Measurements from ENCODE around the gene LPAR4.

LPAR4 gene, protein sequence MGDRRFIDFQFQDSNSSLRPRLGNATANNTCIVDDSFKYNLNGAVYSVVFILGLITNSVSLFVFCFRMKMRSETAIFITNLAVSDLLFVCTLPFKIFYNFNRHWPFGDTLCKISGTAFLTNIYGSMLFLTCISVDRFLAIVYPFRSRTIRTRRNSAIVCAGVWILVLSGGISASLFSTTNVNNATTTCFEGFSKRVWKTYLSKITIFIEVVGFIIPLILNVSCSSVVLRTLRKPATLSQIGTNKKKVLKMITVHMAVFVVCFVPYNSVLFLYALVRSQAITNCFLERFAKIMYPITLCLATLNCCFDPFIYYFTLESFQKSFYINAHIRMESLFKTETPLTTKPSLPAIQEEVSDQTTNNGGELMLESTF

DNA sequence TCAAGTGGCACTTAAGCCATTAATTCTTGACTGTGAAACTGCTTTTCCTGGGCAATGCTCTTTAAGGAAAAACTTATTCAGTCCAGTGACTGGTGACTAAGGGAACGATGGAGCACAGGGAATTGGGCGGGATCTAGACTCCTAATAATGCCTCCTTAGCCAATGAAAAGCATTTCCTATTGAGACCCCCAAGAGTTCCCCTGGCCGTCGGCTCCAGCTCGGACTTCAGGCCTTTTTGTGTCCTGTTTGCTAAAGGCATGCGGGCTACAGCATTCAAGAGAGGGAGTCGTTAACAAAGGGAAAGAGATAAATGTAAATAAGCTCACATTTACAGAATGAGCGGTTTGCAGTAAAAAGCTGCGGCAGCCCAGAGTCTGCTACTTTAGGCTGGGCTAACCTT lies at the start of gene LPAR4:
LPAR4 (plus strand) TSS at position 232 of the 400 bp plus-strand sequence. CDS start 7,150 bp downstream, outside the sequence.
- H3K27ac Mint-ChIP-seq = no peak within 1 kb of the TSS
- peaks cover 41% of the 10 kb centered on the region for H3K27me3 Mint-ChIP-seq
- no peaks in the 10 kb centered on the region for H3K4me1 Mint-ChIP-seq (ENCODE audit: low read depth)
- H3K36me3 Mint-ChIP-seq (ENCODE audit: low read depth) = no peaks in the 10 kb centered on the region
- H3K4me3 Mint-ChIP-seq = no peak within 1 kb of the TSS
- no peaks in the 10 kb centered on the region for H3K9me3 Mint-ChIP-seq
- no peak for DNase-seq

DNA sequence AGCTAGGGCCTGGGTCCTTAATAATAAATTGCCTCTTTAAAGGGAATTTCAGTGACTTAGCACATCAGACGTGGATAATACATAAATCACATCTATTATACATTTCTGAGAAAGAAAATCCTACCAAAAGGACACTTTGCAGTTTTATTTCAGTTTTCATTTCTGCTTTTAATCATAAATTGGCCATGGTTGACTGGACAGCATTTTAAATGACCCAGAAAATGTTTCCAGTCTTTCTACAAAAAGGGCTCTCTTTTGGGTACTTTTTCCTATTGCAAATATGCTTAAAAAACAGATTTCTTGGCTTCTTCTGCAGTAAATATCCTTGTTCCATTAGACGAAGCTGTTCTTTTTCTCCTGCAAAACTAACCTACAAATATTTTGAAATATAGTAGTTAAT lies 41.4 kb upstream of the LPAR4 start:
- no peaks in the 10 kb centered on the region for H3K4me1 Mint-ChIP-seq (ENCODE audit: low read depth)
- no peaks in the 10 kb centered on the region for H3K36me3 Mint-ChIP-seq (ENCODE audit: low read depth)
- no peaks in the 10 kb centered on the region for H3K9me3 Mint-ChIP-seq
- no peak for DNase-seq
- no peak overlapping the region for H3K4me3 Mint-ChIP-seq
- no peak overlapping the region for H3K27ac Mint-ChIP-seq
- H3K27me3 Mint-ChIP-seq = peaks cover 22% of the 10 kb centered on the region

DNA sequence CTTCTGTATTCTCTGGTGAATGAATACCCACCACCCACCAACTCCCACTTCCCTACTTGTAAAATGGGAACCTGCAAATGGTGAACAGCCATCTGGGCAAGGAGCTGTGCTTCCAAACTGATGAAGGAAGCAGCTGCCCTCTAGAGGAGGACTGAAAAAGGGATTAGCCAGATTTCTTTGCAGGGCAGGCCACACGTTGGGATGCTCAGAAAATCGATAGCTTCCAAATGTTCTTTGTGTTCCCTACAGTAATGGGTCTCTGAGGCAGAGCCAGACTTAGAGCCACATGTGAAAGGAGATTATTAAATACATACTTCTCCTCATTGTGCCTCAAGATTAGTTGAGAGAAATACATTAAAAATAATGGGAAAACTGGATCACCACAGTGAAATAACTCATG lies 39.3 kb upstream of the LPAR4 start:
- Mint-ChIP-seq H3K36me3 (ENCODE audit: low read depth) (no peaks in the 10 kb centered on the region), H3K9me3 (no peaks in the 10 kb centered on the region), H3K27ac (no peak overlapping the region), H3K27me3 (peaks cover 28% of the 10 kb centered on the region), H3K4me3 (no peak overlapping the region), H3K4me1 (ENCODE audit: low read depth) (no peaks in the 10 kb centered on the region)
- DNase-seq = no peak

DNA sequence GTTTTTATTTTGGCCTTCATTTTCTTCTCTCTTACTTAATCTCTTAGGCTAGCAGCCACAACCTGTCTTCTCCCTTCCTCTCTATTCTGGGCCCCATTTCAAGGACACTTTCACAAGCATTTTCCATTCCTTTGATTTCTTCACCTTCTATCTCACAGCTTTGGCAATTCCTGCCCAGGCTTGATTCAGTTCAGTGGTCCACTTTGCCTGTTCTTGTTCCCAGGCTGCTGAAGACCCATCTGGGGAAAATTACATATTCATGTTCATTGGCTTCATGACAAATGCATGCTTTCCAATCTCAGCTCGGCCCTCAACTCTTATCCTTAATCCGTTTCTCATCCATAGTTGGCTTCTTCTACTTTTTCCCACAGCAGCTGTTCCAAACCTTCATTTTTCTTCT lies 38.7 kb upstream of the LPAR4 start:
- Mint-ChIP-seq H3K27ac (no peak overlapping the region), H3K4me3 (no peak overlapping the region), H3K27me3 (peaks cover 34% of the 10 kb centered on the region), H3K4me1 (ENCODE audit: low read depth) (no peaks in the 10 kb centered on the region), H3K9me3 (no peaks in the 10 kb centered on the region), H3K36me3 (ENCODE audit: low read depth) (no peaks in the 10 kb centered on the region)
- no peak for DNase-seq

DNA sequence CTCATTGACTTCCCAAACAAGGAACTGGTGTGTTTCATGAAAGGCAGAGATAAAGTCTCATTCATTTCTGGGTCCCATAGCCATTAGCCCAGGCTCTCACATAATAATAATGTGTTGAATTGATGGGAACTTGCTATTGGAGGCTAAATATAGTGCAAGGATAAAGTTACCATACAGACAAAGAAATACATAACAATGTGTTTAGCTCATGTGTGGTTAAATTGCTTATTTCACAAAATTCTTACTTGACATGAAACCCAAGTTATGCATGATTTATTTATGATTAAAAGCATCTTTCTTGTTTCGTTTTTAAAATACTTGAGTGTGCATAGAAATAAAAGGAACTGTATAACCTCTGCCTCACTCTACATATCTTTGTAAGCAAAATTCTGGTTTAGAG lies 37.3 kb upstream of the LPAR4 start:
- no peak overlapping the region for H3K4me3 Mint-ChIP-seq
- H3K27me3 Mint-ChIP-seq = peaks cover 39% of the 10 kb centered on the region
- H3K27ac Mint-ChIP-seq = no peak overlapping the region
- DNase-seq = no peak
- H3K4me1 Mint-ChIP-seq (ENCODE audit: low read depth) = no peaks in the 10 kb centered on the region
- no peaks in the 10 kb centered on the region for H3K36me3 Mint-ChIP-seq (ENCODE audit: low read depth)
- no peaks in the 10 kb centered on the region for H3K9me3 Mint-ChIP-seq

DNA sequence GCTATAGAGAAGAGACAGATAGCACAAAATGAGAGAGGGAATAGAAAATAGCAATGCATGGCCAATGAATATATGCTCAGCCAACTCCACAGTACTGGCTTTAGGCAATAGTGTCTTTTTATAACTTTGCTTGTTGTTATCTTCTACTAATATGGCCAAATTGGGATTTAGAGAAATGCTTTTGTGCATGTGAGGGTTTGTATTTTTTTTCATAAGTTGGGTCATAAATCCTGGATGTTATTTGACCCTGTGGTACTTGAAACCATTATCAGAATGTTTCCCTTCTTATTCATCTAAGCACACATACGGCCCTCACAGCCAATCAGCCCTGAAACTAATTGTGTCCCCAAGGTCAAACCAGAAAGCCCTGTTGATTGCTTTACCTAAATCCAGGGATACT lies 35.2 kb upstream of the LPAR4 start:
- Mint-ChIP-seq H3K36me3 (ENCODE audit: low read depth) (no peaks in the 10 kb centered on the region), H3K27ac (no peak overlapping the region), H3K4me3 (no peak overlapping the region), H3K9me3 (no peaks in the 10 kb centered on the region), H3K27me3 (peaks cover 46% of the 10 kb centered on the region), H3K4me1 (ENCODE audit: low read depth) (no peaks in the 10 kb centered on the region)
- DNase-seq = no peak

DNA sequence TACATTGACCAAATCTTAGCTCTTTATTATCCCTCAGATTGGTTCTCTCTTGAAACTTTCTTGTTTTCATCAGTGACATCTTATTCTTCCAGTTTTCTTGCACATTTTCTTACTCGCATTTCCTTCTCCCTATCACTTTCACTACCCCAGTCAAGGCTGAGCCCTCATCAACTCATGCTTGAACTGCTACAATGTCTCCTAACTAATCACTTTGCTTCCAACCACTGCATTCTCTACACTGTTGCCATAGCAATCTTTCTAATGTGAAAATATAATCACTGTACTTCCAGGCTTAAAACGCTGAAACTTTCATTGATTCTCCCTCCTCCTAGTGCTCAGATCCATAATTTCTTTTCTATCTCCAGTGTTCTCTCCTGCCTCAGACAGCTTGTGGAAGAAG lies 22.2 kb upstream of the LPAR4 start:
- H3K27ac Mint-ChIP-seq = no peak overlapping the region
- no peaks in the 10 kb centered on the region for H3K4me1 Mint-ChIP-seq (ENCODE audit: low read depth)
- H3K36me3 Mint-ChIP-seq (ENCODE audit: low read depth) = no peaks in the 10 kb centered on the region
- H3K27me3 Mint-ChIP-seq = peaks cover 6% of the 10 kb centered on the region
- no peak overlapping the region for H3K4me3 Mint-ChIP-seq
- H3K9me3 Mint-ChIP-seq = peaks cover 8% of the 10 kb centered on the region
- DNase-seq = no peak

DNA sequence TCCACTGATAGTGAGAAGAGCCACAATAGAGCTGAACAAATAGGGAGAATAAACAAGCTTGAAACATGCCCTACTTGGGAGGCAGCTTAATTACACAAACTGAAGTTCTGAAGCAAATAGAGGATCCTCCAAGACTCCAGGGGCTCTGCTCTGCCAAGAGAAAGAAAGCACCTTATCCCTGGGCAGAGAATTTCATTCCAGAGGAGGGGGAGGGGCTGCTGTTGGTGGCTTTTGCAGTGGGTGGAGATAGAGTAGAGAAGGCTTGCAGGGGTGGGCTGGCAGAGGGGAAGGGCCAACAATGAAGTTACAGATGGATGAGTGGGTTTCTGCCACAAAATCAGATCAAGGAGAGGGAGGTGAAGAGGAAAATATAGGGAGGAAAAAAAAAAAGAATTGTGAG lies 1.0 kb upstream of the LPAR4 start:
- no peak overlapping the region for H3K4me3 Mint-ChIP-seq
- H3K27me3 Mint-ChIP-seq = peaks cover 41% of the 10 kb centered on the region
- H3K4me1 Mint-ChIP-seq (ENCODE audit: low read depth) = no peaks in the 10 kb centered on the region
- no peak overlapping the region for H3K27ac Mint-ChIP-seq
- DNase-seq = no peak
- H3K36me3 Mint-ChIP-seq (ENCODE audit: low read depth) = no peaks in the 10 kb centered on the region
- H3K9me3 Mint-ChIP-seq = no peaks in the 10 kb centered on the region

DNA sequence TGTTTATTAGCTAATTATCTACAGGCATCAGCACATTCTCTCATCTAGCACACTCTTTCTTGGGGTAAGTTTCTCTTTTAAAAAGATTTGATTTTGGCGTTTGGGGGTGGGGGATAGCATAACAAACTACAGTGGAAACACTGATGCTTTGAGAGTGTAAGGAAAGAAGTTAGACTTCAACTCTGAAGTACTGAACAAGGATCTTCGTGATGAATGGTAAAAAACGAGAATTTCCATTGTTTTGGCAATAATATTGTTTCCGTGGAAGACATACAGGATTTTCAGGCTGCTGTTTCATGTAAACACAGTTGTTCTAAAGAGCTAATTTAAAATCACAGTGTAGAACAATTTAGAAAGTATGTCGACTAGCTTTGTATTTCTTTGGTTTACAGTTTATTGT lies 451 bp downstream of the LPAR4 start:
- peaks cover 41% of the 10 kb centered on the region for H3K27me3 Mint-ChIP-seq
- no peaks in the 10 kb centered on the region for H3K36me3 Mint-ChIP-seq (ENCODE audit: low read depth)
- H3K4me1 Mint-ChIP-seq (ENCODE audit: low read depth) = no peaks in the 10 kb centered on the region
- no peak overlapping the region for H3K4me3 Mint-ChIP-seq
- H3K27ac Mint-ChIP-seq = no peak overlapping the region
- no peak for DNase-seq
- no peaks in the 10 kb centered on the region for H3K9me3 Mint-ChIP-seq

DNA sequence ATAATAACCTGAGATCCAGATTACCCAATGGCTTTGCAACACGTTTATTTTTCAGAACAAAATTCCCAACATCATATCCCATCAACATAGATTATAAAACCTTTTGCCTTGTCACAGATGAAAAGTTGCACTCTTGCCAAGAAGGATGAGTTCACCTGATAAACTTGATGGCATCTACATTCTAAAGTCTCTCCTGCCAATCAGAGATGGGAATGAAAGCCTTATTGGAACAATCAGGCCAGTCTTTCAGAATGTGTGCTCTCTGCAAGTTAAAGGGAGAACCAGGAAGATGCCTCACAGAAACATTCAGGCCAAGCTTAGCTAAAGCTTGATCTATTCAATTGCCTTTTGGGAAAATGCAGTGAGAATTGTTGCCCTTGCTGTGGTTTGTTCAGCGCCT lies 1.3 kb downstream of the LPAR4 start:
- Mint-ChIP-seq H3K36me3 (ENCODE audit: low read depth) (no peaks in the 10 kb centered on the region), H3K9me3 (no peaks in the 10 kb centered on the region), H3K27me3 (peaks cover 41% of the 10 kb centered on the region), H3K27ac (no peak overlapping the region), H3K4me1 (ENCODE audit: low read depth) (no peaks in the 10 kb centered on the region), H3K4me3 (no peak overlapping the region)
- DNase-seq = no peak

DNA sequence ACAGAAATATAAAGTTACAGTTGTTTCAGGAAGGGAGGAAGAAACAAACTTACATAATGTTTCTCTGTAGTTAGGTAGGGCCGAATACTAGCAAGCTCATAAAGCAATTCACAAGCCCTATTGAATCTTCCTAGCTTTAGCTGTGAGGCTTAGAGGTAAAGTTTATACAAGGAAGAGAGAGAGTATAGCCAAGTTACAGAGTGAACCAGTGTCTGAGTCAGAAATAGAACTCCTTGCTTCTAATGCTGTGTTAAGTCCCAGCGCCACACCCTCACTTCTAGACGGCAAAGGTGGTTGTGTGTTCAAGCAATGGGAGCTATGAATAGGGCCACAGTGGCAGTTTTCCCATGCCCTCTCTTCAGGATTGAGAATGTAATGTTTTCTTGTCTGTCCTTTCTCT lies 6.1 kb downstream of the LPAR4 start:
- H3K27me3 Mint-ChIP-seq = peaks cover 17% of the 10 kb centered on the region
- H3K9me3 Mint-ChIP-seq = no peaks in the 10 kb centered on the region
- no peaks in the 10 kb centered on the region for H3K4me1 Mint-ChIP-seq (ENCODE audit: low read depth)
- no peaks in the 10 kb centered on the region for H3K36me3 Mint-ChIP-seq (ENCODE audit: low read depth)
- H3K27ac Mint-ChIP-seq = no peak overlapping the region
- no peak overlapping the region for H3K4me3 Mint-ChIP-seq
- no peak for DNase-seq

DNA sequence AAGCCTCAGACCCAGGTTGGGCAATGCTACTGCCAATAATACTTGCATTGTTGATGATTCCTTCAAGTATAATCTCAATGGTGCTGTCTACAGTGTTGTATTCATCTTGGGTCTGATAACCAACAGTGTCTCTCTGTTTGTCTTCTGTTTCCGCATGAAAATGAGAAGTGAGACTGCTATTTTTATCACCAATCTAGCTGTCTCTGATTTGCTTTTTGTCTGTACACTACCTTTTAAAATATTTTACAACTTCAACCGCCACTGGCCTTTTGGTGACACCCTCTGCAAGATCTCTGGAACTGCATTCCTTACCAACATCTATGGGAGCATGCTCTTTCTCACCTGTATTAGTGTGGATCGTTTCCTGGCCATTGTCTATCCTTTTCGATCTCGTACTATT lies 7.4 kb downstream of the LPAR4 start:
- H3K4me3 Mint-ChIP-seq = no peak overlapping the region
- no peaks in the 10 kb centered on the region for H3K9me3 Mint-ChIP-seq
- no peaks in the 10 kb centered on the region for H3K4me1 Mint-ChIP-seq (ENCODE audit: low read depth)
- no peak overlapping the region for H3K27ac Mint-ChIP-seq
- H3K27me3 Mint-ChIP-seq = peaks cover 8% of the 10 kb centered on the region
- no peak for DNase-seq
- no peaks in the 10 kb centered on the region for H3K36me3 Mint-ChIP-seq (ENCODE audit: low read depth)

DNA sequence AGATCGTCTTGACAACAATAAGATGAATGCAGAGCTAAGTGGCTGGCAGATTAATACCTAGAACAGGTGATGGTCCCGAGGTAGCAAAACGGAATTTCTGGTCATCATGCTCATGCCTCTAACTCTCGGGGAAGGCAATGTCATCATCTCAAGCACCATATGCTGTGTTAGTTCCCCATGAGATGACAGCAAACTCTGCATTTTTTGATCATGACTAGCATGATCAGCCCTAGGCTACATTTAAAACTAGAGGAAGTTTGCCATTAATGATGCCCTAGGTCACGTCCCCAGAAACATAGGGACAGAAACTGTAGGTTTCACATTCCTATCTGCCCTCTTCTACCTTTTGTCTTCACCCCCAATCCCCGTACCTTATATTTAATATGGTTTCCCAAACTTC lies 11.6 kb downstream of the LPAR4 start:
- Mint-ChIP-seq H3K4me3 (no peak overlapping the region), H3K4me1 (ENCODE audit: low read depth) (peaks cover 5% of the 10 kb centered on the region), H3K27me3 (peaks cover 12% of the 10 kb centered on the region), H3K9me3 (no peaks in the 10 kb centered on the region), H3K27ac (no peak overlapping the region), H3K36me3 (ENCODE audit: low read depth) (no peaks in the 10 kb centered on the region)
- no peak for DNase-seq

DNA sequence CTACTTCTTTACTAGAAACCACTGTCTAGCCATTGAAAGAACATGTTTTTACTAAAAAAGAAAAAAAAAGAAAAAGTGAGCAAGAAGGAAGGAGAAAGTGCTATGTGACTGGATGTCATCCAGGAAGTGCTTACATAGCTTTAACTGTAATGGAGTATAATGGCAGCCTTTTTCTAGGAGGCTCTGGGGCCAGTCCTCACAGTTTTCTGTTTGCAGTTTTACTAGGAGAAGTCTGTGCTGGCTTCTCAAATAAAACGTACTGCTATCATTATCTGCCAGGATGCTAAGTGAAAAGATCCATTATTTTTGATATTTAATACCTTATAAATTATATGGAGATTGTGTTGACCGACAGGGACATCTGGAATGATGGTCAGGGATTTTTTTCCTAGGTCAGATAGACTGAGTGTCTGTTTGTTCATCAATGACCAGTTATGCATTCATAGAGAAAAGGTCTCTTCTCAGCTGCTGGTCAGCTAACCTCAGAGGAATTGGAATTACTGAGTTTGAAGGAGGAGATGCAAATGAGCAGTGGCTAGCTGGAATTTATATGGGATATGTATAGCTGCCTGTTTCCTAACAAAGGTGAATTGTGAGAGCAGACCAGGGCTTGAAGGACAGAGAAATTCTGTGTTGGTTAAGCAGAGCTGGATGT lies 21.7 kb downstream of the LPAR4 start:
- Mint-ChIP-seq H3K4me1 (ENCODE audit: low read depth) (no peaks in the 10 kb centered on the region), H3K4me3 (no peak overlapping the region), H3K27me3 (peaks cover 27% of the 10 kb centered on the region), H3K36me3 (ENCODE audit: low read depth) (no peaks in the 10 kb centered on the region), H3K27ac (no peak overlapping the region), H3K9me3 (no peaks in the 10 kb centered on the region)
- no peak for DNase-seq

DNA sequence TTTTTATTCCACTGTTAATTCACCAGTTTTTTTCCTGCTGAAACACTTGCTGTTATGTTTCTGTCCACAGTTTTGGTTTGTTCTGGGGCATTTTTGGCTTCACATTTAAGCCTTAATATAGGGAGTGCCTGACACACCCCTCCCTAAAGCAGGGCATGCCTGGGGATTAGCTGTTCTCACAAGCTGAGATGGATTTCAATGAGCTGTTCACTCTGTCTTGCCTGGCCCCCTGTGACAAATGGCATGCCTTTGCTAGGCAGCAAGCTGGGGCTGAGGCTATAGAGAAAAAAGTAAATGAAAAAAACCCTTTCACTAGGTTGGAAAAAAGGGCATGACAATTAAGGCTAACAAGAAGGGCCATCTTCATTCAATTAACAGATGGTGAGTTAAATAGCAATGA lies 22.4 kb downstream of the LPAR4 start:
- no peaks in the 10 kb centered on the region for H3K36me3 Mint-ChIP-seq (ENCODE audit: low read depth)
- no peak for DNase-seq
- no peaks in the 10 kb centered on the region for H3K4me1 Mint-ChIP-seq (ENCODE audit: low read depth)
- no peaks in the 10 kb centered on the region for H3K9me3 Mint-ChIP-seq
- H3K4me3 Mint-ChIP-seq = no peak overlapping the region
- no peak overlapping the region for H3K27ac Mint-ChIP-seq
- peaks cover 29% of the 10 kb centered on the region for H3K27me3 Mint-ChIP-seq

All from activated T-cell treated with anti-CD3 and anti-CD28 coated beads, Interleukin-2, amount 50 U/mL, for 24 hours (primary cell).